ENCODE data around the gene CYP2S1. TPM values are rescaled to one million over a fixed set of nuclear protein-coding genes. Genes with fewer than 3 reads are reported as not detected.

CYP2S1 gene
- total and polyA plus RNA-seq, 2 experiments from 2014 or later: 130 to 315 TPM

GRCh38 chr19:41241859-41242258 is 48.8 kb downstream of the CYP2S1 start:
- DNase-seq (ENCODE audit: low spot score): no peak
- TF ChIP-seq STAT1 (IDR thresholded peaks at IDR 0.05; ENCODE audit: unreplicated experiment) (no peak), ETS1 (IDR thresholded peaks at IDR 0.05) (no peak), POLR2AphosphoS5 (IDR thresholded peaks at IDR 0.05; ENCODE audit: low read depth) (no peak), ZNF114 (CRISPR knock-in tag; IDR thresholded peaks at IDR 0.05) (no peak), ZNF462 (CRISPR knock-in tag; IDR thresholded peaks at IDR 0.05) (no peak), JUNB (IDR thresholded peaks at IDR 0.05; ENCODE audit: unreplicated experiment) (no peak), ZNF331 (CRISPR knock-in tag; IDR thresholded peaks at IDR 0.05; ENCODE audit: low read depth) (no peak), CTCF (conservative IDR thresholded peaks at IDR 0.05; ENCODE audit: low read depth in 2 of 2) (no peak), CREB1 (CRISPR knock-in tag; IDR thresholded peaks at IDR 0.05; ENCODE audit: low read depth) (no peak), EZH2phosphoT487 (IDR thresholded peaks at IDR 0.05; ENCODE audit: unreplicated experiment) (no peak), NANOG (IDR thresholded peaks at IDR 0.05; ENCODE audit: borderline replicate concordance) (no peak), REST (IDR thresholded peaks at IDR 0.05; ENCODE audit: unreplicated experiment) (no peak), EZH2 (IDR thresholded peaks at IDR 0.05; ENCODE audit: low read depth, unreplicated experiment) (no peak)
- Histone ChIP-seq H2AFZ (no peak overlapping the region), H3K27me3 (ENCODE audit: insufficient read depth) (no peaks in the 10 kb centered on the region), H4K20me1 (replicated peaks; ENCODE audit: insufficient read depth) (no peaks in the 10 kb centered on the region), H3K9me2 (ENCODE audit: insufficient read depth) (no peaks in the 10 kb centered on the region), H3K4me3 (no peak overlapping the region), H3K27ac (ENCODE audit: low read depth) (no peak overlapping the region), H3K4me1 (ENCODE audit: insufficient read depth) (no peaks in the 10 kb centered on the region), H3F3A (replicated peaks; ENCODE audit: low read depth) (no peaks in the 10 kb centered on the region), H3K4me2 (no peak overlapping the region), H3K79me2 (replicated peaks; ENCODE audit: insufficient read depth) (no peaks in the 10 kb centered on the region), H3K36me3 (ENCODE audit: insufficient read depth) (peaks cover 3% of the 10 kb centered on the region)
- peaks cover 2% of the 10 kb centered on the region for H3K27me3 Mint-ChIP-seq (ENCODE audit: insufficient read depth, low read depth, poor library complexity)
- no peak for ATAC-seq
- H3K9me3 Mint-ChIP-seq: no peaks in the 10 kb centered on the region
- peaks cover 9% of the 10 kb centered on the region for H3K36me3 Mint-ChIP-seq (ENCODE audit: low read depth)
- no peaks in the 10 kb centered on the region for H3K4me1 Mint-ChIP-seq
- H3K4me3 Mint-ChIP-seq: no peak overlapping the region
- H3K27ac Mint-ChIP-seq: no peak overlapping the region

Measured in GM23338 (cell line).